ENCODE measurements around the gene SPEM1. TPM values are rescaled to one million over a fixed set of nuclear protein-coding genes. Genes with fewer than 3 reads are reported as not detected.

SPEM1 gene
- total RNA-seq, 4 donors from 2014 or later, result not detected

- no peaks in the 10 kb centered on the region for H3K4me1 ChIP-seq
- H3K9me3 ChIP-seq, result no peaks in the 10 kb centered on the region
- H3K36me3 ChIP-seq, result peaks cover 0 to 43% of the 10 kb centered on the region in 2 donors
- H3K4me3 ChIP-seq, result no peak overlapping the region
- no peak for TF ChIP-seq POLR2A (IDR thresholded peaks at IDR 0.05)
- no peak for TF ChIP-seq CTCF (IDR thresholded peaks at IDR 0.05)
- no peak for TF ChIP-seq POLR2AphosphoS5 (IDR thresholded peaks at IDR 0.05)
- TF ChIP-seq EP300 (IDR thresholded peaks at IDR 0.05), result no peak
- no peak overlapping the region for H3K27ac ChIP-seq
- no peak for ATAC-seq
- H3K27me3 ChIP-seq, result peaks cover 14% of the 10 kb centered on the region
- WGBS, 2 donors (ENCODE audit: low coverage in 1 of 2), result 73 to 92% methylated on average over 3 to 12 of the region's 23 CpGs
Measured at GRCh38 chr17:7415784-7416183, 4.3 kb upstream of the SPEM1 start.

DNA sequence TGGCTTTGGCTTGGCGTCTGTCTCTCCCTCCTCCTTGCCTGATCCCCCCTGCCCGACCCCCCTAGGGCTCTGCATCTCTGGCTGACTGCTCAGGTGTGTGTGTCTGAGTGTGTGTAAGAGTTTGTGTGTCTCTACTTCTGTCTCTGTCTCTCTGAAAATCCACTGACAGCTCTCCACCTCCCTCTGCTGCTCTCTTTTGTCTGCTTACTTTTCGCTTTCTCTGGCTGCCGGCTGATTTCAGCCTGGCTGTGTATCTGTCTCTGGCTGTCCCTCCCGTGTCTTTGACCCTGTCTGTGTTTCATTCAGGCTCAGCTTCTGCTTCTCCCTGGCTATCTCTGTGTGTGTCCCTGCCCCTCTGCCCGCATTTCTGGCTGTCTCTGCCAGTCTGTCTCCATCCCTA lies 3.8 kb upstream of the SPEM1 start:
- no peak overlapping the region for H3K27ac ChIP-seq
- WGBS, 2 donors (ENCODE audit: low coverage in 1 of 2), result 53 to 66% methylated on average over 4 to 6 of the region's 6 CpGs

GRCh38 chr17:7417056-7417655 lies 3.0 kb upstream of the SPEM1 start:
- H3K36me3 ChIP-seq, result peaks cover 0 to 41% of the 10 kb centered on the region in 2 donors
- H3K4me1 ChIP-seq, result no peaks in the 10 kb centered on the region
- H3K27me3 ChIP-seq, result peaks cover 16% of the 10 kb centered on the region
- TF ChIP-seq CTCF (IDR thresholded peaks at IDR 0.05) (no peak), POLR2A (IDR thresholded peaks at IDR 0.05) (no peak), EP300 (IDR thresholded peaks at IDR 0.05) (no peak), POLR2AphosphoS5 (IDR thresholded peaks at IDR 0.05) (no peak)
- 87% methylated on average over 7 of the region's 54 CpGs; no CpG with 5 or more reads in 1 of the 2 donors for WGBS, 2 donors (ENCODE audit: low coverage in 1 of 2)
- no peaks in the 10 kb centered on the region for H3K9me3 ChIP-seq
- H3K4me3 ChIP-seq, result no peak overlapping the region
- no peak for ATAC-seq
- no peak overlapping the region for H3K27ac ChIP-seq

More for the DNA sequence above, 3.8 kb upstream of the SPEM1 start:
- peaks cover 16% of the 10 kb centered on the region for H3K27me3 ChIP-seq
- no peak overlapping the region for H3K4me3 ChIP-seq
- no peaks in the 10 kb centered on the region for H3K9me3 ChIP-seq
- no peaks in the 10 kb centered on the region for H3K4me1 ChIP-seq
- peaks cover 0 to 41% of the 10 kb centered on the region in 2 donors for H3K36me3 ChIP-seq
- TF ChIP-seq POLR2A (IDR thresholded peaks at IDR 0.05) (no peak), EP300 (IDR thresholded peaks at IDR 0.05) (no peak)
- no peak for ATAC-seq

GRCh38 chr17:7418472-7419152 lies 1.5 kb upstream of the SPEM1 start:
- TF ChIP-seq POLR2AphosphoS5 (IDR thresholded peaks at IDR 0.05) (no peak), POLR2A (IDR thresholded peaks at IDR 0.05) (no peak), CTCF (IDR thresholded peaks at IDR 0.05) (no peak), EP300 (IDR thresholded peaks at IDR 0.05) (no peak)
- Histone ChIP-seq H3K9me3 (no peaks in the 10 kb centered on the region), H3K36me3 (peaks cover 0 to 41% of the 10 kb centered on the region in 2 donors), H3K4me1 (no peaks in the 10 kb centered on the region), H3K27me3 (peaks cover 16% of the 10 kb centered on the region), H3K4me3 (no peak overlapping the region), H3K27ac (no peak overlapping the region)
- WGBS, 2 donors (ENCODE audit: low coverage in 1 of 2), result 75% methylated on average over 2 of the region's 18 CpGs; no CpG with 5 or more reads in 1 of the 2 donors
- ATAC-seq, result no peak

DNA sequence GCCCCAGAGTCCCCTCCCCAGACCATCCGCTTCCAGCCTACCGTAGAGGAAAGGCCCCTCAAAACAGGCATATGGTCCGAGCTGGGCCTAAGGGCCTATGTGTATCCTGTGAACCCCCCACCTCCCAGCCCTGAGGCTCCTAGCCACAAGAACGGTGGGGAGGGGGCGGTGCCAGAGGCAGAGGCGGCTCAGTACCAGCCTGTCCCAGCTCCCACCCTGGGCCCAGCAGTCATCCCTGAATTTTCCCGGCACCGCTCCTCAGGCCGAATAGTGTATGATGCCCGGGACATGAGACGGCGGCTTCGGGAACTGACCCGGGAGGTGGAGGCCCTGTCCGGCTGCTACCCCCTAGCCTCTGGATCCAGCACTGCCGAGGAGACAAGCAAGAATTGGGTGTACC lies 1.1 kb downstream of the SPEM1 start:
- TF ChIP-seq POLR2A (IDR thresholded peaks at IDR 0.05) (no peak), POLR2AphosphoS5 (IDR thresholded peaks at IDR 0.05) (no peak), EP300 (IDR thresholded peaks at IDR 0.05) (no peak), CTCF (IDR thresholded peaks at IDR 0.05) (no peak)
- Histone ChIP-seq H3K27ac (no peak overlapping the region), H3K4me3 (no peak overlapping the region), H3K36me3 (peaks cover 0 to 21% of the 10 kb centered on the region in 2 donors), H3K9me3 (no peaks in the 10 kb centered on the region), H3K4me1 (no peaks in the 10 kb centered on the region), H3K27me3 (peaks cover 16% of the 10 kb centered on the region)
- 90 to 95% methylated on average over 2 to 4 of the region's 16 CpGs for WGBS, 2 donors (ENCODE audit: low coverage in 1 of 2)
- ATAC-seq, result no peak

Measured in gastroesophageal sphincter (tissue), 4 donors.